Measurements from ENCODE around the gene FITM2. TPM values are rescaled to one million over a fixed set of nuclear protein-coding genes. Genes with fewer than 3 reads are reported as not detected.
"Not testable (repeated sequence)": the region's sequence is repeated elsewhere in the genome, so short reads cannot be mapped to it uniquely, and the experiment has no call there.

FITM2 gene
- 2.5 and 4.3 TPM in 2 replicates for total RNA-seq (2014; rRNA removed; shearing (Covaris generic))

DNA sequence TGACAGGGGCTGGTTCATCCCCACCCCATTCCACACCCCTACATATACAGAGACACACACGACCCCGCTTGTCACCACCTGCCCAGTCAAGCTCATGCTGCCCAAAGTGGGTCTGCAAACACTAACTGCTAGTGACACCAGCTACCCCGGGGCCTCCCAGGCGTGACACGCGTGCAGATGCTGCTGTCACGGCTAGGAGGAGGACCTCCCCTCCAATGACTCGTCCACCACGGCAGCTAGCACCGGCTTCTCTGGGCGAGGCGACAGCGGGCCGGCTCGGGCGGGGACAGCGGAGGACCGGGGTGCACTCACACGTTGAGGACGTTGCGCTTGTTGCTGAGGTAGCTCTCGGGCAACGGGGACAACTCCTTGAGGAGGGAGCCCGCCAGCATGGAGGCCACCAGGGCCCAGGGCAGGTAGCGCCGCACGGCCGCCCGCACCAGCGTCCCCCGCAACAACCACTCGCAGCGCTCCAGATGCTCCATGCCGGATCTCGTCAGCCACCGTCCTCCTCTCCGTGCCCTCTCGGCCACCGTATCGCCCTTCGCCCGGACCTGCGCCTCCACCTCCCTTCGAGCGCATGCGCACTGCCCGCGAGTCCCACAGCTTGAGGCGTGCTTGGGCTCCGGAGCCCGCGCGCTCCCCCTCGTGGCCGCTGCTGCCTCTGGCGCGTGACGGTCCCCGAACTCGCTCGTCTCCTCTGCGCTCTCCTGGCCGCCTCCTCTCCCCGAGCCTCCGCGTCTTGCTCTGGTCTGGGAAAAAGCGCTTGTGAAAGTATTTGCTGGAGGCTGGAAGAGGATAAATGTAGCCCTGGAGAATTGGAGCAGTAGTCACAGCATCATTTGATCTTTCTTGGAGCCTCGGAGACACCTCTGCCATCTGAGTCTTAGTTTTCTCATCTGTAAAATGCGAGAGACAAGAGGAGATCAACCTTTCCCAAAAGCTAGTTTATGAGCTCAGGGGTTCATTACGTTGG is at the start of gene FITM2:
FITM2 (minus strand) TSS at position 539 of the 976 bp plus-strand sequence; CDS start at position 485, 54 bp downstream.
- DNase-seq (ENCODE audit: low spot score): peak; percentile 94
- in situ Hi-C loops (cut with HindIII; ENCODE audit: low sequenced_read_pairs): no loop called here

DNA sequence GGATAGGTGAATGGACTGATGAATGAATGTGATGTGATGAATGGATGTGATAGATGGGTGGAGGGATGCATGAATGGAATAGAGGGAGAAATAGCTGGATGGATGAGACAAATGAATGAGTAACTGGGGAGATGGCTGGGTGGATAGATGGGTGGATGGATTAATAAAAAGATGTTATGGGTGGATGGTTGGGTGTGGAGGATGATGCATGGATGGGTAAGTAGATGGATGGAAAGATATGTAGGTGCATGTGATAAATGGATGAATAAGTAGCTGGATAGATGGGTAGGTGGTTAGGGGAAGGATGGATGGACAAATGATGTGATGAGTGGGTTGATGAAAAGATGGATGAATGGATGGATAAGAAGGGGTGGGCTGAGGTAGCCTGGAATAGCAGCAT is 49.2 kb upstream of the FITM2 start:
- DNase-seq (ENCODE audit: low spot score): no peak
- in situ Hi-C loops (cut with HindIII; ENCODE audit: low sequenced_read_pairs): no loop called here

GRCh38 chr20:44358776-44359175 is 47.8 kb upstream of the FITM2 start:
- in situ Hi-C loops (cut with HindIII; ENCODE audit: low sequenced_read_pairs): no loop called here

GRCh38 chr20:44357555-44358125 is 46.6 kb upstream of the FITM2 start:
- in situ Hi-C loops (cut with HindIII; ENCODE audit: low sequenced_read_pairs): no loop called here
- DNase-seq (ENCODE audit: low spot score): no peak

More at GRCh38 chr20:44358776-44359175, 47.8 kb upstream of the FITM2 start:
- no peak for DNase-seq (ENCODE audit: low spot score)

DNA sequence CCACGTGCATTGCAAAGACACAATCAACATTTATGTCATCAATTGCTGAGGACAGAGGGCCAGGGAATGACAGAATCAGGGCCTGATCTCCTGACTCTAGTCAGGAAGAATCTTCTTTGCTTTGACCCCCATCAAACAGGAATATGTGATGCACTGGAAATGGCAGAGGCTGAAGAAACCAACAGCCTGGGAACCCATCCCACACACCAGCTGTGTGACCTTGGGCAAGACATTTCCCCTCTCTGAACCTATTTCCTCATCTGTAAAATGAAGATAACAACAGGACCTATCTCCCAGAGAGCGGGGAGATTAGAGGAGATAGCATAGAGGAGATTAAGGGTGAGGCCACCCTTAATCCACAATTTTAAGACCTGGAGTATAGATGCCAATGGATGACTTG is 46.0 kb upstream of the FITM2 start:
- DNase-seq (ENCODE audit: low spot score): no peak
- in situ Hi-C loops (cut with HindIII; ENCODE audit: low sequenced_read_pairs): no loop called here

DNA sequence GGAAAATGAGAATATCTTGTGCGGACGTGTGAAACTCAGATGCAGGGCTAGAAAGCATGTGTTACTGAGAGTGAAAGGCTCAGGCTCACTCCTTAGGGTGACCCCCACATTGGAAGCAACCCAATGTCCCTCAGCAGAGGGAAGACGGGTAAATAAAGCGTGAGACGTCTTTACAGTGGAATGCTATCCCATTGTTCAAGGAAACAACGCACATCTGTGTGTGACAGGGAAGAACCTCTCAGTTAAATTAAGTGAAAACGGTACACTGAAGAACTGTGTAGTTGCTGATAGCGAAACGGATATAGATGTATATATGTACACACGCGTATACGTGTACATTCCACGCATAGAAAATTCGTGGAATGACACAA is 45.3 kb upstream of the FITM2 start:
- in situ Hi-C loops (cut with HindIII; ENCODE audit: low sequenced_read_pairs): no loop called here

DNA sequence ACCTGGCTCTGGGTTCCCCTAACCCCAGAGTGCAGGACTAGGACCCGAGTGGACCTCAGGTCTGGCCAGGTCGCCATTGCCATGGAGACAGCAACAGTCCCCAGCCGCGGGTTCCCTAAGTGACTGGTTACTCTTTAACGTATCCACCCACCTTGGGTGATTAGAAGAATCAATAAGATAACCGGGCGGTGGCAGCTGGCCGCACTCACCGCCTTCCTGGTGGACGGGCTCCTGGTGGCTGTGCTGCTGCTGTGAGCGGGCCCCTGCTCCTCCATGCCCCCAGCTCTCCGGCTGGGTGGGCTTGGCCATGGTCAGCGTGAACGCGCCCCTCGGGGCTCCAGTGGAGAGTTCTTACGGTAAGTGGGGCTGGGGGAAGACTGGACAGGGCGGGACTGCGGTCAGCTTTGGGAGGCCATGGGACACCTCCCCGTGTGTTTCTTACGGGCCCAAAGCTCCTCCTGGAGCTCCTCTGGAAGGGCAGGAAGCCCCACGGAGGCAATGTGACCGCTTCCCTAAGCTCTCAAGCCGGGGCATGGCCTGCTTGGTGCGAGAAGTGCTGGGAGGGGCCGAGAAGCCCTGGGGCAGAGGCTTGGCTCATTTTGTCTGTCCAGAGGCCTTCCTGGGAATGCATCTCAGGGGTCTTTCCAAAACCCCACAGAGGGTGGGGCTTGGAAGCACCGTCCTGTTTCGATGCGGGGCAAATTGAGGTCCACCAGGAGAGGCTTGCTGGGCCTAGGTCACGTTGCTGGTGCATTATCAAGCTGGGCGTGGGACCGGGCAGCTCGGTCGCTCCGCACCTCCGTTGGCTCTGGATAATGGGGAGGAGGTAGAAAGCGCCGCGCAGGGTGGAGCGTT is 44.7 kb upstream of the FITM2 start, which contains the start of gene HNF4A:
HNF4A (plus strand) TSS at position 202 of the 855 bp plus-strand sequence; CDS start at position 308, 106 bp downstream.
- in situ Hi-C loops (cut with HindIII; ENCODE audit: low sequenced_read_pairs): no loop called here
- DNase-seq (ENCODE audit: low spot score): no peak

More for the DNA sequence above, 45.3 kb upstream of the FITM2 start:
- no peak for DNase-seq (ENCODE audit: low spot score)

- DNase-seq (ENCODE audit: low spot score): no peak
- in situ Hi-C loops (cut with HindIII; ENCODE audit: low sequenced_read_pairs): no loop called here
These were observed 44.0 kb upstream of the FITM2 start for GRCh38 chr20:44354979-44355497.

DNA sequence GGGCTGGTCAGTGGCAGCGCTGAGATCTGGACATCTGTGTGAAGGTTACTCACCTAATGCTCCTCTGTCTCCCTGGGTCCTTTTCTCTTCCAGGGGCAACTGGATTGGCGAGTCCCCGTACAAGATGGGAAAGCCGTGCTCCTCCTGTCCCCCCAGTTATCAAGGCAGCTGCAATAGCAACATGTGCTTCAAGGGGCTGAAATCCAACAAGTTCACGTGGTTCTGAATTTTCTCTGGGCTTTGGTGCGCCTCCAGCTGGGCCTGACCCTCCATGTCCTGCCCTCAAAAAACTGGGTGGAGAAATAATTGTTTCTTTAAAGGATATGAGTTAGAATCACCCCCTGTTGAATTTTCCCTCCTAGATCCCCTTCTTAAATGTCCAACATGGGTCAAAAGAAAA is 39.6 kb upstream of the FITM2 start:
- in situ Hi-C loops (cut with HindIII; ENCODE audit: low sequenced_read_pairs): no loop called here
- no peak for DNase-seq (ENCODE audit: low spot score)

GRCh38 chr20:44349349-44349748 is 38.3 kb upstream of the FITM2 start:
- no peak for DNase-seq (ENCODE audit: low spot score)
- in situ Hi-C loops (cut with HindIII; ENCODE audit: low sequenced_read_pairs): no loop called here

GRCh38 chr20:44348168-44348659 is 37.2 kb upstream of the FITM2 start:
- DNase-seq (ENCODE audit: low spot score): no peak
- in situ Hi-C loops (cut with HindIII; ENCODE audit: low sequenced_read_pairs): no loop called here

- in situ Hi-C loops (cut with HindIII; ENCODE audit: low sequenced_read_pairs); DNase-seq (ENCODE audit: low spot score): not testable (repeated sequence)
These were observed 34.9 kb upstream of the FITM2 start for GRCh38 chr20:44345941-44346340.

GRCh38 chr20:44345147-44345546 is 34.1 kb upstream of the FITM2 start:
- in situ Hi-C loops (cut with HindIII; ENCODE audit: low sequenced_read_pairs): no loop called here
- no peak for DNase-seq (ENCODE audit: low spot score)

GRCh38 chr20:44344723-44345122 is 33.7 kb upstream of the FITM2 start:
- in situ Hi-C loops (cut with HindIII; ENCODE audit: low sequenced_read_pairs): no loop called here
- DNase-seq (ENCODE audit: low spot score): no peak

DNA sequence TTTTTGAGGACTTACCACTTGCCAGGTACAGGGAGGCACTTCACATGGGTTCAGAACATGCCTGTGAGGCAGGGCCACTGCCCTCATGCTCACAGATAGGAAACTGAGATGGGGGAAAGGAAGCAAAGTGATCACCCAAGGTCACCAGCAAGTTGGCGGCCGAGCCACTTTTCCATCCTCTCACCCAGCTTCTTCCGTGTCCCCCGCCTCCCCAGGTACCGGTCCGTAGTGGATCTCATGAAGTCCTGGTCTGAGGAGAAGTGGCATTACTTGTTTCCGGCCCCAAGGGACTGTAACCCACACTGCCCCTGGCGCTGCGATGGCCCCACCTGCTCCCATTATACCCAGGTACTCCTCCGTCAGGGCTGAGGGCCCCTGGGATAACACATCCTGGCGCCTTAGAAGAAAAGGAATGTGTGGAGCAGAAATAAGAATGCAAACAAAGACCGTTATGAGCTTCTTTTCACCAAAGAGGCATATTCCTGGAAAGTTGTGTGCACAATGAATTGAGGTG is 32.2 kb upstream of the FITM2 start:
- no peak for DNase-seq (ENCODE audit: low spot score)
- in situ Hi-C loops (cut with HindIII; ENCODE audit: low sequenced_read_pairs): no loop called here

- no peak for DNase-seq (ENCODE audit: low spot score)
- in situ Hi-C loops (cut with HindIII; ENCODE audit: low sequenced_read_pairs): no loop called here
These were observed 31.2 kb upstream of the FITM2 start for GRCh38 chr20:44342248-44342647.

GRCh38 chr20:44336725-44337380 is 25.9 kb upstream of the FITM2 start, which contains the start of gene R3HDML:
TSS of gene R3HDML (plus strand) at chr20:44337043. CDS start at chr20:44337158, 115 bp downstream.
- in situ Hi-C loops (cut with HindIII; ENCODE audit: low sequenced_read_pairs): no loop called here

DNA sequence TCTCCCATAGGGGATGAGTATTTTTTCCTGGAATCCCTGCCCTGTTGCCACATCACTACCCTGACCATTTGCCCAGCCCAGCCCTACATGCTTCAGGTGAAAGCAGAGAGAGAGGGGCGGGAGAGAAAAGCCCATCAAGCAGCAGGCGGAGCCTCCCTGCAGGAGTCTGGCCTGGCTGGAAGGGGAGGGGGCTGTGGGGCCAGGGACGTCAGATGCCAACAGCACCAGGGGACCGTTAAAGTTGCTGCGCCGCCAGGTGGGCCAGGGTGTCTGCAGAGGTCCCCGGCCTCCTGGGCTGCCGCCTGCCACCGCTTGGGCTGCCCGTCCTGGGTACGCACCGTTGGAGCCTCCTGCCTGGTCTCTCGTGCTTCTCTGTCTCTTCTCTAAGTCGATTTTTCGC is 25.1 kb upstream of the FITM2 start:
- in situ Hi-C loops (cut with HindIII; ENCODE audit: low sequenced_read_pairs): no loop called here
- no peak for DNase-seq (ENCODE audit: low spot score)

More at GRCh38 chr20:44336725-44337380, 25.9 kb upstream of the FITM2 start, which contains the start of gene R3HDML:
- no peak for DNase-seq (ENCODE audit: low spot score)
